GM18507 (cell line): Measurements from ENCODE around the gene CD59.
A peak's percentile ranks its signal among the peaks of the same experiment; 100 is the strongest.
"Not testable (repeated sequence)": the region's sequence is repeated elsewhere in the genome, so short reads cannot be mapped to it uniquely, and the experiment has no call there.

ENCODE experiments used
- DNase-seq: peaks from one replicate; pipeline ENCODE4 v3.0.0; 2011; ENCODE audit warnings: low read depth; ENCODE audit not compliant: insufficient read length; ENCODE audit errors: extremely low spot score
- FAIRE-seq: peaks from 2 replicates; lab custom pipeline; 2011; peaks lifted over from hg19 to GRCh38; lab: Jason Lieb, UNC

CD59 gene

DNA sequence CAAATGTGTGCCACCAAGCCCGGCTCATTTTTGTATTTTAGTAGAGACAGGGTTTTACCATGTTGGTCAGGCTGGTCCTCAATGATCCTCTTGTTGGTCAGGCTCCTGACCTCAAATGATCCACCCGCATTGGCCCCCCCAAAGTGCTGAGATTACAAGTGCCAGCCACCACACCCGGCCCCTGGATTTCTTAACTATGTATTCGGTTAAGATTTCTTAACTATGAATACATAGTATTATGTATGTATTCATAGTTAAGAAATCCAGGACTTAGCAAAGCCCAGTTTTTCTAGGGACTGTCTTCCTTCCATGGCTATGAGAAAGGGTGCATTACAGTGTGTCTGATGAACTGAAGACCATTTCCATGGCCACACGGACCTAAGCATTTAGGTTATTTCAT is 37.3 kb downstream of the CD59 start:
- DNase-seq (no peak), FAIRE-seq (no peak)

DNA sequence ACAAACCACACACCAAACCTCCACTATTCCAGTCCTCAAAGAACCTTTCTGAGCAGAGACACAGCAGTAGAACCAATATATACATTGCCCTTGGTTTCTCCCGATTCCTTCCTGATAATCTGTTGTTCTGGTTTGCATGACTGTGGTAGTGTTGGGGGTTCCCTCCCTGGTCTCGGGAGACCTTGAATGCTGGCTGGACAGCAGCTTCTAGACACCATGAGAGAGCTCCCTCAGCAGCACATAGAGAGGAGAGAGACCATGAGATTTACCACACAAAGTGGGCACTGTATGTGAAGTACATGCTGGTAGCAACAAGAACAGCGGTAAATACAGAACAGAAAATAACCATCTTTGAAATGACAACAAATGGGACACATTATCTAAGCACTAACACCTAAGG is 38.2 kb downstream of the CD59 start:
- FAIRE-seq (no peak), DNase-seq (no peak)

DNA sequence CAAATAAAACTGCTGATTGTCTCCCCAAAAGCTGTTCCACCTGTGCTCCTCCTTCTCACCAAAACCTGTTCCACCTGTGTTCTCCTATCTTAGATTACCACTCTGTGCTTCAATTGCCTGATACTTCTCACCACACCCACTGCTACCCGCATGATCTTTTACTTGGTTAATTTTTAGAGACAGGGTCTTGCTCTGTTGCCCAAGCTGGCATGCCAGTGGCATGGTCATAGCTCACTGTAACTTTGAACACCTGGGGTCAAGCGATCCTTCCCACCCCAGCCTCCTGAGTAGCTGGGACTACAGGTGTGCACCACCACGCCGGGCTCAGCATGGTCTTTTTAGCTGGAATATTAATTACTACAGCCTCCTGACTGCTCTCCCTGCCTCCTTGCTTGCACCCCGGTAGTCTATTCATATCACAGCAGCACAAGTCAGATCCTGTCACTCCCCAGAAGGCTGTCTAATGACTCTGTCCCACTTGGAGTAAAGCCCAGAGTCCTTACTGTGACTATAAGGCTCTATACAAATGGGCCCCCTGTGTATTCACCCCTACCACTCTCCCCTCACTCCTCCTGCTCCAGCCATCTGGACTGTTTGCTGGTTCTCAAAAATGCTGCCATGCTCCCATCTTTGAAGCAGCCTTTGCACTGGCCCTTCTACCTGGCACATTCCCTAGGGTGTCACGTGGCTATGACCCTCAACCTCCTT is 39.1 kb downstream of the CD59 start:
- DNase-seq (no peak), FAIRE-seq (no peak)

DNA sequence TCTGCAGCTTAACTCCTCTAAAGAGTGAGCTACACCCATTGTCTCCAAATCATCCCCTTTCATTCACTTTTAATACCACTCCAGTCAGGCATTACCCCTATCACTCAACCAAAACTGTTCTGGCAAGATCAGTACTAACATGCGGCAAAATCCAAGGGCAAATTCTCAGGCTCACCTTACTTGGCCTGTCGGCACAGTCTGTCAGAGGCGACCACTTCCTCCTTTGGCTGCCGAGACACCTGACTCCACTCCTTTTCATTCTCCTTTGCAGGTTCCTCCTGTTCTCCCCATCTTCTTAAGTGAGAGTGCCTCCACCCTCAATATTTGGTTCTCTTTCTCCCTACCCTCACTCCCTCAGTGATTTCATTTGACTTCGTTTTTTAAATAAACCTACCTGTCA is 39.8 kb downstream of the CD59 start:
- FAIRE-seq (no peak), DNase-seq (no peak)

DNA sequence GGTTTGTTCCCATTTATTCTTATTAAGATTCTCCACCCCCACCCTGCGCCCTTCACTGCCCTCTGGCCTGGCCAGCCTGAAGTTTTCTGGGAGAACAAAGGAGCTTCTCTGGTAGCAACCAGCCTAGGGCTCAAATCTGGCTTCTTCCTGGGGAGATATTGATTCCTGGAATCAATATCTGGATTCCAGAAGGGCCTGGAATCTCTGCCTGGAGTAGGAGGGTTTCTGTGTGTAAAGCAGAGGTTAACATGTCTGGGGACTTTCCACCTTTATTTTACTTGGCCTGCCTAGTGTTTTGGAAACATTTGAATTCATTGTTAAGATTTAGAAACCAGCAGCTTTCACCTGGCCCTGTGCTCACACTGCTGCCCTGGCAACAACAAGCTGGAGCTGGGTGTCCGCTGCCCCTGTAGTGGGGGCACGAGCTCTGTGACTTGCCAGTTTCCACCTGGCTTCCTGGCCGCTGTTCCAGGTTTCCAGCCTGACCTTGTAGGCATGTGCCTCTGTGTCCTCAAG is 41.1 kb downstream of the CD59 start:
- DNase-seq (no peak), FAIRE-seq (no peak)

DNA sequence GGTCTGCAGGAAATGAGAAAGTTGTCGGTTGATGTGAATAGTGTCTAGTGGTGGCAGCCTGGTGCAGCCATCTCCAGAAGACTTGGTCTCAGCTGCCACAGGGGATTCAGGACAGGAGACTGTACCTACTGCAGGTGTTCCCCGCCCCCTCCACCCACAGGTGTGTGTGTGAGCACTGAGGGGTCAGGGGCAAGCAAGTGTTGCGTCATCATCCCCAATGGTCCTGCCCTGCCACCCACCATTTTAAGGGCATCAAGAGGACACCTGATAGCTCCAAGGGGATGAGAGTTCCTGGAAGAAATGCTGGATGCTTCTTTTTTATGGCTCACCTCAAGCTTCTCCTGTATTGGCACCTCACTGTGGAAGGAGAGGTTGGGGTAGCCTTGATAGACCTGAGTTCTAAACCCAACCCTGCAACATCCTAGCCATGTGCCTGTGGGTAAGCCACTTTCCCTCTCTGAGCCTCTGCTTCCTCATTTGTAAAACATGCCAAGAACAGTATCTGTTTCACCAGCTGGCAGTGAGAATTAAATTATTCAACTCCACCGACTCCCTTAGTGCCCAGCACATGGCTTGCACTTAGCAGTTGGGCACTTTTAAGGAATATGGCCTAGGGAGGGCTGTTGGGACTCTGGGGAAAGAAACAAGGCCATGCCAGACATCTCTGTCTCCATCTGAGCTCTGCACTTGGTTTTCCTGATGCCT is 41.7 kb downstream of the CD59 start:
- DNase-seq = no peak
- no peak for FAIRE-seq

DNA sequence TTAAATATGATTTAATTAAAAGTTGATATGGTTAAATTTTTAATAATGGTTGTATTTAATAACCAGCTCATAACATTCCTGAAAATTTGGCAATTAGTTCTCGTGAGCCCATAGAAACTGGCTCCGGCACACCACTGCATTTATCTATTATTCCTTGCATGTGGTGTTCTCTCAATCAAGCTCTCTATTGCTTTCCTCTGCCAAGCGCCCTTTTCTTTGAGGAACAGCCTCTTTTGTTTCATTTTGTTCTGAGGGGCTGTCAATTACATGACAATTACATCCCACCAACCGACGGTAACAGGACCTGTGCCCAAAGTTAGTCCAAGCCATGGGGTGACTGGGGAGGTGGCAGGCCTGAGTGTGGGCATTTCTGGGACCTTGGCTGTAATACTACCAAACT is 43.7 kb downstream of the CD59 start:
- DNase-seq = no peak

DNA sequence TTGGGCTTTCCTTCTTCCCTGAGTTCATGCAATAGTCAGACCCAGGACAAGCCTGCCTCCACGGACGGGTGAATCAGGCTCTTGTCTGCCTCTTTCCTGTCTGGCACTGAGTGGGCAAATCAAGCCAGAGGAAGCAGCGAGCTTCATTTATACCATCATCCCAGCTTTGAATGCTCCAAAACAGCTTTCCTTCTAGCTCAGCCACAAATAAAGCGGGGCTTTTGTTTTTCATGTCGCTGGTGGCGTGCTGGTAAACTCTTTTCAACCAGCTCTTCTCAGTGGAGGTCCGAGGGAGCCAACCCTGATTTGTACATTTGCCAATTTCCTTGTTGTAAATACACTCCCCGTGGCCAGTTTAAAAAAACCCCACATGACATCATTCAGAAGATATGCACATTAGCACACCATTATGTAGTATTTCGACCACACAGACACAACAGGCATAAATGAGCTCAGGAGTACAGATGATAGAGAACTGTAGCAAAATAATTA is 44.2 kb downstream of the CD59 start:
- no peak for DNase-seq
- FAIRE-seq = no peak

More for the DNA sequence above, 43.7 kb downstream of the CD59 start:
- no peak for FAIRE-seq

DNA sequence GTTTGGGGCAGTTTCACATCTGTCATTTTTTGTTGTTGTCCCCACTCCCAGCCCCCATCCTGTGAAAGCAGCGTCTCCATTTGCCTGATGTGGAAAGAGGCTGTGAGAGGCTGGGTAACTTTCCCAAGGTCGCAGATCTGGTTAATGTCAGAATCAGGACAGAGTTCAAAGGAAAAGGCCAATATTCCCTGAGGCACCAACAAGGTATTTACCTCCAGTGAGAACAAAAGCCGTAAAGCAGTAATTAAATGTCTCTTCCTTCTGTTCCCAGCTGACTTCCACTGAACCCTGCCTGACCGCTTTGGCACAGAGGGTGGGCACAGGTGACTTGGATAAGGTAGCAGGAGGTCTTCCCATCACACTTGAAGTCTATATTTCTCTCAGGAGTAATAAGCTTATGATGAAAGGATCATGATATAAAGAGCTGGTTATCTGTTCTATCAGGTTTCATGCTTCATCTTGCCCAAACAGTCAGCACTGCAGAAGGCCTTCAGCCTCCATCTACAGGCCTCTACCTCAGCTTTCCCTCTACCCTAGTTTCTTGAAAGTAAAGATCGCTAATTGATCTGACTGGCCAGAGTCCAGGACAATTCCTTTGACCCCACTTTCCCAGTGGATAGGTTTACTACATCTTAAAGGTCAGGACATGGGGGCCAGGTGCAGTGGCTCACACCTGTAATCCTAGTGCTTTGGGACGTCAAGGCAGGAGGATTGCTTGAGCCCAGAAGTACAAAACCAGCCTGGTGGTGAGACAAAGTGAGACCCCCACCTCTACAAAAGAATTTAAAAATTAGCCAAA is 45.0 kb downstream of the CD59 start:
- DNase-seq = no peak
- no peak for FAIRE-seq

DNA sequence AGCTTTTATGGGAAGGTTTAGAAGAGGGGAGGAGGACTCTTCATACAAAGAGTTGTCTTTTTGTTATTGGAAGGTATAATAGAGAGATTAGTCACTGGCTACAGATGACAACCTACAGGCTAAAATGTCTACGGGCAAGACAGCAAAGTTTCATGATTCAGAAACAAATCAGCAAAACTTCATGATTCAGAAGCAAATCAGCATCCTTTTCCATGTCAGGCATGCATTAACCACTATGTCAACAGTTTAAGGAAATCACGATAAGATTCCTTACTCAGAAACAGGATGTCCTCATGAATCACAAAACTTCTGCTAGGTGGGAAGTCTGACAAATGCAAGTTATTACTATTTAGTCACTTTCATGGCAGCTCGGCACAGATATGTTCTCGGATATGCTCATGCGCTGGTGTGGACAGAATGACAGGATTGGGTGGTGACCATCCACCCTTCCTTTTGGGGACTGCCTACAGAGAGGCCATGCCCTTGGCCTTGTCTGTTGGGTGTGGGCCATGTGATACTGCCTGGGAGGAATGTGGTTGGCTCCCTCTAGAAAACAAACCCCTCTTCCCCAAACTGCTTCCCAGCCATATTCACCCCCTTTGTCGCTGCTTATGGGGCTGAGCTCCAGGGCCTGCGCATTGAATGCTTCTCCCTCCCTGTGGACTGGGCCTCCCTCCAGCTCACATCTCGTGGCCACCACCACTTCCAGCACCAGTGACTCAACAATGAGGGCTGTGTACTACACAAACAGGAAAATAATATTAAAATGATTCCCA is 45.7 kb downstream of the CD59 start:
- no peak for FAIRE-seq
- no peak for DNase-seq

DNA sequence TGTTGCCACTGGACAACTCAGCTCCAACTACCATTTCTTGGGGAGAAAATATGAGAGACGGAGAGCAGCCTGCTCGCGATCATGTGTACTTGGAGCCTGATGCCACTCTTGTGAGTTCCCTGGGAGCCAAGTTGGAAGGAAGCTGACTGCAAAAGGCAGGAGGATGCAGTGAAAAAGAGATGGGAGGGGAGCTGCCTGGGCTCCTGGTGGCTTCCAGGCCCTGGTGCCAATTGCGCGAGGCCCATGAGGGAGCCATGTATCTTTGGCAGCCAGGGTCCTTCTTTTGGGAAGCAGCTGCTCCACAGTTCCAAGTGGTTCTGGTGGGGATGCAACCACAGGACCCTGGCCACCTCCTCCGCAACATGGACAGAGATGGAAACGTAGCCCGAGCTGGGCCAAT is 46.7 kb downstream of the CD59 start:
- no peak for FAIRE-seq
- DNase-seq = no peak

DNA sequence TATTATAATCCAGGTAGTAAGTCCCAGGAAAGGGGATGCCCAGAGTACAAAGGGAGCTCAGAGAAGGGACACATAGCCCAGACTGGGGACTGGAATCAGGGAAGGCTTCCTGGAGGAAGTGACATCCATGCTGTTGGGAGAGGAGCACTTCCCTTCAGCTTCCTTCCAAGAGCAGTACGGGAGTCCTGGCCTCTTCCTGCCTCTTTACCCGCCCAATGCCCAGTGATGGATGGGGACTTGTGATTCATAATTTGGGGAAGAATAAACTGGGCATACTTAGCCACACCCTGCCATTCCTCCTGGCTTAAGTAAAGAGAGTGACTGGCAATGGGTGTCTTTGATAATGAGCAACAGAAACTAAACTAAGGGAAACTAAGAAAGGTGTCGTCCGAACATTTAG is 47.1 kb downstream of the CD59 start:
- DNase-seq (no peak), FAIRE-seq (no peak)

DNA sequence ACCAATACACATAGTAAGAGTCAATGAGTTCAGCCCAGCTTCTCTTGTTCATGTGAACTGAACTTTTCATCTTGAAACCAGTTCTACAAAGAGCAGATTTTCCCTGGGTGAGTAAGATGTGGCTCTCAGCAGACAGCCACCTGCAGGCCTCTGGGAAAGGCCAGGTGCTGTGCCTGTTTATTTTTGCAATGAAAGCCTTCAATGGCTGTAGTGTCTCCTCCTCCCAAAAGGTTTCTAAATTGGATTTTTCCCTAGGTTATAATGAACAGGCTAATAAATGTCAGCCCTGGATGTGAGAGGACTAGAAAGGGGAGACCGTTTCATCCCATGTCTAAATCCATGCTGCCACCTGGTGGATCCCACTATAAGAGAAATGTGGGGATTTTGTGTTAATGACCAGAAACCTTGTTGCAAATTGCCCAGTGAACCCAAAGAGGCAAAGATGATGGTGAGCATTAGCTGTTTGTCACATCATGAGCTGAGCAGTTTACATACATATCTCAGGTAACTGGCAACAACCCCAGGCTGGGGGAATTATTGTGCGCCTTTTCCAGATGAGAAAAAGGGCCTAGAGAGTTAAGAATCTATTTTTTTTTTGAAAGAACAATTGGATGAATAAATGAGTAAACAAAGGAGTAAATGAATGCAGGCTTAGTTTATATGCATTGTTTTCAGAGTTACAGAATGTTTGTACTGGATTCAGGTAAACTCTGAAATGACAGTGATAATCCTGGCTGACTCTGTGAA is 48.3 kb downstream of the CD59 start:
- DNase-seq = peak; percentile 20
- FAIRE-seq = no peak

DNA sequence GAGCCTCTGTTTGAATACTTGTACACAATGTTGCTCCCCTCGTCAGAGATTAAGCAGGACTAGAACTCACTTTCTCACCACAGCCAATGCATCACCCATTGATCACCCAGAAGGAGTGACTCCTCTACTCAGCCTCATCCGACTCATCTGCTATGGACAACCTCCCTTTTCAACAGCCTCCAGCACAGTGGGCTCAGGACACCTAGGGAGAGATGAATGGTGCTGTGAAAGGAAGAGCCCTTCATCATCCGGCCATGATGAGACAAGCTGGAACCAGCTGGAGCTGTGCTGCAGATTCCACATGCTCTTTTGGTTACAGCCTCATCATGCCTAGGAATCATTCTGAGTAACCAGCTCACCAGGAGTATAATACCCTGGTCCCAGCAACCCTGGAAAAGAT is 51.1 kb downstream of the CD59 start:
- FAIRE-seq (no peak), DNase-seq (no peak)

DNA sequence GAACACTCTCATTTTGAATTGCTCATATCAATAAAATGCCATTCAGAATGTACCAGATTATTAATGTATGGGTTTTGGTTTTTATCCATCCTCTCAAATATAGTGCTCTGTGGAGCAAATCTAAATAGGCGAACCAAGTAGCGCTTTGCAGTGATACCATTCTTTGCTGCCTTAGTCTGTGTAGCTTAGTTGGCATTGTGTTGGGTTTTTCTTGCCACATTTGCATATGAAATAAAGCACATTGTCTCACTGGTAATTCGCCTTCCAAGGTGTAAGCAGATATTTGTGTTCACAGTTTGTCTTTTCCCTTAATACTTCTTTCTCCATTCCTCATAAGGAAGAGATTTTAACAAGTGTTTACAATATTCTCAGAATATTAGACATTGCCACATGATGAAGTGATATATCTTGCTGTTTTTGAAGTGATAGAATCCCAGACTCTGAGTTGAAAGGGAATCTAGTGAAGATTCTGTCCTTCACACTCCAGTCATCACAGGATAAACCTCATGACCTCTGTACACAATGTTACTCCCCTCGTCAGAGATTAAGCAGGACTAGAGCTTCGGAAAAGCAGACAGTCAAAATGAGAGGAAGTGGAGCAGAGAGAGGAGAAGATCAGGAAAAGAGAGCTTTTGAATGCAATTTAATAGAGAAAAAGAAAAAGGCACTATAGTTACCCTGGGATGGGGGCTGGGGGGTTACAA is 52.1 kb downstream of the CD59 start:
- FAIRE-seq = no peak

DNA sequence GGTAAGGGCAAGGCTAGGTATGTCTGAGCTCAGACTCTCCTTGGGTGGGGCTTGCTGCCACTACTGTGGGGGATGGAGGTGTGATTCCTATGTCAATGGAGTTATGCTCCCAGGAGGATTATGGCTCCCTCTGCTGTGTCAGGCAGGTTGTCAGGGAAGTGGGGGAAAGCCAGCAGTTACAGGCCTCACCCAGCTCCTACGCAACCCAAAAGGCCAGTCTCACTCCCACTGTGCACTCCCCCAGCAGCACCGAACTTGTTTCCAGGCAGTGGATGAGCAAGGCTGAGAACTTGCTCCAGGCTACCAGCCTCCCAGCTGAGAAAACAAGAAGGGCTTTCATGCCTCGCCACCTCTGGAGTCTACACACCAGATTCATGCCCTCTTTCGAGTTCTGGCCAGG is 53.8 kb downstream of the CD59 start:
- no peak for FAIRE-seq
- DNase-seq = no peak

More for the DNA sequence above, 52.1 kb downstream of the CD59 start:
- no peak for DNase-seq

DNA sequence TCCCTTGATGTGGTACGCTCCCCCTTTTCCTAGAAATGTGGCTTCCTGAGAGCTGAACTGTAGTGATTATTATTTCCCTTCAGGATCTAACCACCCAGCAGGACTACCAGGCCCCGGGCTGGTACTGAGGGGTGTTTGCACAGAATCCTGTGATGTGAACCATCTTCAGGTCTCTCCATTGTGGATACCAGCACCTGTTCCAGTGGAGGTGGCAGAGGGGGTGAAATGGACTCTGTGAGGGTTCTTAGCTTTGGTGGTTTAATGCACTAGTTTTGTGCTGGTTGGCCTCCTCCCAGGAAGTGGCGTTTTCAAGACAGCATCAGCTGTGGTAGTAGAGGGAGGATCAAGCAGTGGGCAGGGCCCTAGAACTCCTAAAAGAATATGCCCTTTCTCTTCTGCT is 54.2 kb downstream of the CD59 start:
- FAIRE-seq = no peak

DNA sequence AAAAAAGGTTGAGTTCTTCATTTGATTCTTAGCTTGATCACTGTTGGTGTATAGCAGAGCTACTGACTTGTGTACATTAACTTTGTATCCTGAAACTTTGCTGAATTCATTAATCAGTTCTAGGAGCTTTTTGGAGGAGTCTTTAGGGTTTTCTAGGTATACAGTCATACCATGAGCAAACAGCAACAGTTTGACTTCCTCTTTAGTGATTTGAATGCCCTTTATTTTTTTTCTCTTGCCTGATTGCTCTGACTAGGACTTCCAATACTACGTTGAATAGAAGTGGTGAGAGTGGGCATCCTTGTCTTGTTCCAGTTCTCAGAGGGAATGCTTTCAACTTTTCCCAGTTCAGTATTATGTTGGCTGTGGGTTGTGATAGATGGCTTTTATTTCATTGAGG is 57.6 kb downstream of the CD59 start:
- not testable (repeated sequence) for FAIRE-seq, DNase-seq

More for the DNA sequence above, 54.2 kb downstream of the CD59 start:
- no peak for DNase-seq
